HG02623 (cell line): Measurements from ENCODE around the gene CNTNAP3.
"Not testable (repeated sequence)": the region's sequence is repeated elsewhere in the genome, so short reads cannot be mapped to it uniquely, and the experiment has no call there.

Experiments
- ATAC-seq: cut with Tn5 transposase; IDR thresholded peaks from one replicate; pipeline ENCODE4 v1.9.1; 2021; ENCODE audit warnings: moderate library complexity; ENCODE audit not compliant: unreplicated experiment

Gene CNTNAP3

DNA sequence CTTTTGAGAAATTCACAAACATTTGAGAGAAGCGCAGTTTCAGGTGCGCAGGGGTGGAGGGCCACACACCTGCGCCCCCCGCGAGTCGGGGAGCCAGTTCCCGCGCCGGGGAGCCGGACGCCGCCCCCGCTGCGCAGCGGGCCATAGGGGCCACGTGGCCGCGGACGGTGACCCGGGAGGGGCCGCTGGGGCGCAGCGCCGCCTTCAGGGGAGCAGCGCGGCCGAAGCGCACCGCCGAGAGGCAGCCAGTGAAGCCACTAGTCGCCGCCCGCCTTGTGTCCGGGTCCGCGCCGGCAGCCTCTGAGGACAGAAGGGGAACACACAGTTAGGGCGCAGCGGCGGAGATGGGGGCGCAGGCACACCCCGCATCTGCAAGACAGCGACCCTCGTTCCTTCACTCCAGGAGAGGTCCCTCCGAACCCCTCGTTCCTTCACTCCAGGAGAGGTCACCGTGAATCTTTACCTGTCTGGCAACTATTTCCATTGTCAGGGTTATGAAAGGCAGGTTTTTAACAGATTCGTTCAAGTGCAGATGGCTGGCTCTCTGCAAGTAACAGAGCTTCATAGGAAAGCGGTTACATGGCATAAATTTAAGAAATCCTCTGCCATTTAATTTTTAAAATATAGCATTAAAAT is 209.2 kb downstream of the CNTNAP3 start:
- ATAC-seq, result not testable (repeated sequence)

DNA sequence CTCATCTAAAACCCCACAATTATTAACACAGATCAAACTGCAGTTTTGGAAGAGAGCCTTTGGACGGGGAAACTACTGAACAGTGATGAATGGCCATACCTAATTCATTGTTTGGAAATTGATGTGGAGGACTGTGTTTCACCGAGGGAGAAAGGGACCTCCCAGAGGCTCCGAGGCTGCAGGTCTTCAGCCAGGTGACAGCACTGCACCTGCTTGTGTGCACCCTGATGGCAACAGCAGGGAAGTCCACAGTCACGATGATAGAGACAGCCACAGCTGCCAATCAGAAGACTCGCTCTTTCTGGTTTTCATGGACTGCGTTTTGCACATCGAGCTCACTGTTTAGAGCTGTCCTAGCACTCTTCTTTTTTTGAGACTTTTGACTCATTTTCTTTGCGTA is 214.4 kb downstream of the CNTNAP3 start:
- ATAC-seq, result not testable (repeated sequence)

DNA sequence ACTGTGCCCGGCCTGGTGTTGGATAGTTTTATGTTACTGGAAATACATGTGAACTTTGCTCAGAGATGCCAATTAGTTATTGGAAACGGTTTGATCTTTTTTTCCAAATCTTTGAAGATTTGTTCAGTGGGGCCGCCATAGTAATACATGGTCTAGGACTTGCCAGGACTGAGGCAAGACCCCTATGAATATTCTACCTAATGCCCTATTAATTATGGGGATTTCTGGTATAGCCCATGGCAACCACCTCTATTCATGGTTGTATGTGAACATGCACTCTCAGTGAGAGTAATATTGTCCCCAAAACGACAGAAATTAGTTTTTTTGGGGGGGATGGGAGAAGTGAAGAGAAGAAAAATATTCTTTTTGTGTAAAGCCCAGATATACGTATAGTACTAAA is 220.3 kb downstream of the CNTNAP3 start:
- ATAC-seq, result not testable (repeated sequence)

DNA sequence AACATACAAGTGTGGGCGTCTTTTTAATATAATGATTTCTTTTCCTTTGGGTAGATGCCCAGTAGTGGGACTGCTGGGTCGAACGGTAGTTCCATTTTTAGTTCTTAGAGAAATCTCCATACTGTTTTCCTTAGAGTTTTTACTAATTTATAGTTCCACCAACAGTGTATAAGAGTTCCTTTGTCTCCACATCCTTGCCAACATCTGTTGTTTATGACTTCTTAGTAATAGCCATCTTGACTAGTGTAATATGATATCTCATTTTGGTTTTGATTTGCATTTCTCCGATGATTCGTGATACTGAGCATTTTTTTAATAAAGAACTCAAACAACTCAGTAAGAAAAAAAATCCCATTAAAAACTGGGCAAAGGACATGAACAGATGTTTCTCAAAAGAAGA is 225.0 kb downstream of the CNTNAP3 start:
- ATAC-seq, result not testable (repeated sequence)

DNA sequence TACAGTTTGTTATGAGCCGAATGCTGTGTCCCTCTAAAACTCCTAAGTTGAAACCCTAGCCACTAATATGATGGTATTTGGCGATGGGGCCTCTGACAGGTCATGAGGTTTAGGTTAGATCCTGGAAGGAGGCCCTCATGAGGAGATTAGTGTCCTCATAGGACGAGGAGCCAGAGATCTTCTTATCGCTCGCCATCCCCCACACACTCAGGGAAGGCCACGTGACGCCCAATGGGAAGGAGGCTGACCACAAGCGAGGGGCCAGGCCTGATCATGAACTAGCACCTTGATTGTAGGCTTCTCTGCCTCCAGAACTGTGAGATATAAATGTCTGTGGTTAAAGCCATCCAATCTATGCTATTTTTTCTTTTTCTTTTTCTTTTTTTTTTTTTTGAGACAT is 233.5 kb downstream of the CNTNAP3 start:
- ATAC-seq, result not testable (repeated sequence)

DNA sequence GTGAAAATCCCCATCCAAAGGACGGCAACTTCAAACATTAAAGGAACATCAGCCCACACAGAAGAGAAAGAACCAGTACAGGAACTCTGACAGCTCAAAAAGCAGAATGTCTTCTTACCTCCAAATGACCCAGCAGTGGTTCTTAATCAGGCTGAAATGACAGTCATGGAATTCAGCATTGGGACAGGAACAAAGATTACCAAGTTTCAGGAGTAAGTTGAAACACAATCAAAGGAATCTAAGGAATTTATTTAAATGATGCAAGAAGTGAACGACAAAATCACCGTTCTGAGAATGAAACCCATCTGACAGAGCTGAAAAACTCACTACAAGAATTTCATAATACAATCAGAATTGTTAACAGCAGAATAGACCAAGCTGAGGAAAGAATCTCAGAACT is 241.1 kb downstream of the CNTNAP3 start:
- not testable (repeated sequence) for ATAC-seq

DNA sequence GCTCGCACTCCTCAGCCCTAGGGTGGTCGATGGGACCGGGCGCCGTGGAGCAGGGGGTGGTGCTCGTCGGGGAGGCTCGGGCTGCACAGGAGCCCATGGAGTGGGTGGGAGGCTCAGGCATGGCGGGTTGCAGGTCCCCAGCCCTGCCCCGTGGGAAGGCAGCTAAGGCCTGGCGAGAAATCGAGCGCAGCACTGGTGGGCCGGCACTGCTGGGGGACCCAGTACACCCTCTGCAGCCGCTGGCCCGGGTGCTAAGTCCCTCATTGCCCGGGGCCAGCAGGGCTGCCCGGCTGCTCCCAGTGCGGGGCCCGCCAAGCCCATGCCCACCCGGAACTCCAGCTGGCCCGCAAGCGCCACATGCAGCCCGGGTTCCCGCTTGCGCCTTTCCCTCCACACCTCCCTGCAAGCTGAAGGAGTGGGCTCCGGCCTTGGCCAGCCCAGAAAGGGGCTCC is 245.6 kb downstream of the CNTNAP3 start:
- not testable (repeated sequence) for ATAC-seq

DNA sequence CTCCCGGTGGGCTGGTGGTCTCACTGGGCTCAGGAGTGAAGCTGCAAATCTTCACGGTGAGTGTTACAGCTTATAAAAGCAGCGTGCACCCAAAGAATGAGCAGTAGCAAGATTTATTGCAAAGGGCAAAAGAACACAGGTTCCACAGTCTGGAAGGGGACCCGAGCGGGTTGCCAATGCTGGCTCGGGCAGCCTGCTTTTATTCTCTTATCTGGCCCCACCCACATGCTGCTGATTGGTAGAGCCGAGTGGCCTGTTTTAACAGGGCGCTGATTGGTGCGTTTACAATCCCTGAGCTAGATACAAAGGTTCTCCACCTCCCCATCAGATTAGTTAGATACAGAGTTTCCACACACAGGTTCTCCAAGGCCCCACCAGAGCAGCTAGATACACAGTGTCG is 246.2 kb downstream of the CNTNAP3 start:
- ATAC-seq, result not testable (repeated sequence)

DNA sequence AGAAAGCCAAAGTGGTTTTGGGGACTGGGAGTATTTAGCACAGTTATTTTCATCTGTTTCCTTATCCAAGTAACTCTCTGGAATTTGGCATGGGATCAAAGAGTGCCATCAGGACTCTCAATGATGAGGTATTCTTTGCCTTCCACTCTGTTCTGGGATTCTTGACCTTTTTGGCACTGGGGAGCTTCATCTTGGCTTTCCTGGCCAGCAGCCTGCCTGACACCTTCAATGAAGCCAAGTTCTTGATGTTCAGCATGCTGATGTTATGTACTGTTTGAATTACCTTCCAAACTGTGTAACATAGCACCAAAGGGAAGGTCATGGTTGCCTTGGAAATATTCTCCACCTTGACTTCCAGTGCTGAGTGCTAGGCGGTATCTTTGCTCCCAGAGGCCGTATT is 248.8 kb downstream of the CNTNAP3 start:
- ATAC-seq, result not testable (repeated sequence)

DNA sequence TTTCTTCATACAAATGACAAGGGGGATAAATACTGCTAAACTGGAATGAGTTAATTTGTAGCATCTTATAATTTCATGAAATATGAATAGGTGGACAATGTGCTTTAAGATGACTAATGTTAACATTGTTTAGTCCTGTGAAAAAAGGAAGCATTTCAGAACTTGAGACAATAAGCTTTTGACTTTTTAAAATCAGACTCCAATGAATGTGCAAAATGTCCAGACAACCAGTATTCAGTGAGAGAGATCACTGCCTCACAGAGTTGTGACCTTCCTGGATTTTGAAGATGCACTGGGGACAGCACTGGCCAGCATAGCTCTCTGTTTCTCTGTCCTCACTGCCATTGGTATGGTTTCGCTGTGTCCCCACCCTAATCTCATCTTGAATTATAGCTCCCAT is 249.7 kb downstream of the CNTNAP3 start:
- not testable (repeated sequence) for ATAC-seq

DNA sequence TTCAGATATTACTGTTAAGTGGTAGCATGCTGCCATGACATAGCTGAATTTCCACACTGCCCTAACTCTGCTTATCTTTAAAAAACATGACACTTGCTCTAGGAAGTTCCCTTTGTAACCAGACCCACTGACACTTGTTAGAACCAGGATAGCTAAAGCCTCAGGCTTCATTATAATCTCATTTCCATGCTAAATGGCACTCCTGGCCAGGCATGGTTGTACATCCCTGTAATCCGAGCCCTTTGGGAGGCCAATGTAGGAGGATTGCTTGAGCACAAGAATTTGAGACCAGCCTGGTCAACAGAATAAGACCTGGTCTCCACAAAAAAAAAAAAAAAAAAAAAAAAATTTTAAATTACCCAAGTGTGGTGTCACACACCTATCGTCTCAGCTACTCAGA is 254.1 kb downstream of the CNTNAP3 start:
- not testable (repeated sequence) for ATAC-seq

DNA sequence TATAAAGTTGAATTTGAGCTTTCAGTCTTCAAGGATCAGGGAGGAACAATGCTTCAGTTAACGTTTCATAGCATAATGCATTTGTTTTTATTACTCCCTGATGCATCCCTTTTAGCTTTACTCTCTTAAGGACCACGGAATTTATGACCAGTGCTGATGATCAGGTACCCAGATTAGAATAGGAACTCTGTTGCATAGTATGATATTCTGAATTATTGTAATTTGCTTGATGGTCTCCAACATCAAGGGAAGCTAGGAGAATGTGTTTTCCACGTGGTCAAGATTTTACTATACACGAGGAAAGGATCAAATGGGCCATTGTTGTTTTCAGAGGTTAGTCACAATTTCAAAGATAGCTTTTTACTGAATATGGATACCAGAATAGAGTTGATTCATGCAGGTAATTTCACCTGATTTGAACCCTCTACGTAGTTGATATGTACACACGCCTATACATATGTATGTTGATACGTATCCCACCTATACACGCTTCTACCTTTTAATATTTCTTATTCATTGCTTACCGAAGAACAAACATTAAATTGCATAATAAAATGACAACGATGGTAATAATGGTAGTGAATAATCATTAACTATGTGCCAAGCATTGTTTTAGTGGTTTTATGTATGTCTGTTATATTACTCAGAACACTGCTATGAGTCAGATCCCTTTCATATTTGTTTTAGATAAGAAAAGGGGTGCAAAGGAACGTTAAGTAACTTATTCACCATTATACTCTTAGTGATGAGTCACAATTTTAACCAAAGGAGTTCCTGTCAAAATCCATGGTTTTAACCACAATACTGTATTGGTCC is 257.6 kb downstream of the CNTNAP3 start:
- ATAC-seq, result not testable (repeated sequence)

DNA sequence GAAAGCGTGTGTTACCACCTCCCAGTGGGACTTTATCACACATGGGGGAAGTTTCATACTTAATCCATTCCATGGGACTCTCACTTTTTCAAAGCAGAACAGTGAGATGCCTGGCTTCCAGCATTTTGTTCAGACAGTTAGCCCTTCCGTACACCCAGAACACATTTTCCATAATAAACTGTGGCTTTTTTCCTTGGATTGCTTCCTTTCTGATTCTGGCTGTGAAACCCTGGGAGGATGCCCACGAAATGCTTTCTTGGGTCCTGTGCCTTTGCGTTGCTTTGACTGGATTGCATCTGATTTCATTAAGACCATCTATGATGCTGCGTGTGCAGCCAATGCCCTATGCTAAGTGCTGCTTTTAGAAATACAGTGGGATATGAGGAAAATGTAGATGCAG is 259.1 kb downstream of the CNTNAP3 start:
- ATAC-seq, result not testable (repeated sequence)

DNA sequence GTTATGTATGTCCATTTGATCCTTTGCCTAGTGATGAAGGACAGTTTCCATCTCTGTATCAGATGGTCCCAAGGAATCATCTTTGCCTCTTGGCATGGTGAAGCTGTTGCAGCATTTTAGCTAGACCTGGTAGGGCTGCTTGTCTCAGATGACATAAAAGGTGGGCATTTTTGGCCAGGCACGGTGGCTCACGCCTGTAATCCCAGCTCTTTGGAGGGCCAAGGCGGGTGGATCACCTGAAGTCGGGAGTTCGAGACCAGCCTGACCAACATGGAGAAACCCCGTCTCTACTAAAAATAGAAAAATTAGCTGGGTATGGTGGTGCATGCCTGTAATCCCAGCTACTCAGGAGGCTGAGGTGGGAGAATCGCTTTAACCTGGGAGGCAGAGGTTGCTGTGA is 259.8 kb downstream of the CNTNAP3 start:
- not testable (repeated sequence) for ATAC-seq

DNA sequence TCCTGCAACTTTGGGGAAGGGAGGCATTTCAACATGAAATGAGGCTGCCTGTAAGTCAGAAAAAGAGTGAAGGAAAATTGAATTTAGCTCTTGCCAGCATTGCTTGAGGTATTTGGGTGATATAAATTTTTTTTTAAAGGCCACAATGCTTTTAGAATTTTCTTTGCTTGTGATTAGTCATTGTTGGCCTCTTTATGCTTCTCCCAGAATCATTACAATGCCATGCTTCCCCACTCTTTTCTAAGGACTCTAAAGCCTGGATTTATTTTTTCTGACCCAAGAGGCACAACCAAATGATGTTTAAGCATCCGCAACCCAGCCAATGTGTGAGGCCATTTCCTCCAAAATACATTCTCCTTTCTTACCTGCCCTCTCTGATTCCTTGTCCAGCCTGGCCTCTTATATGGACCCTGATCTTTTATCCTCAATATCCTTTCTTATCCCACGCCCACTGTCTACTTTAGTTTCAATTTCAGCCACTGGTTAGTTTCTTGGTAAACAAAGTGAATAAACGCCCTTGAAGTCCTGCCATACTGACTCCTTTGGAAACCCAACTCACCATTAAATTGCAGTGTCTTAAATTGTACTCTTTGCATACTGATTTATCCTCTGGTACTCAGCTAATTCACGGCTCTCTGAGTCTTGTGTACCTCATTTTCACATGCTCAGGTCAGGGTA is 261.9 kb downstream of the CNTNAP3 start:
- not testable (repeated sequence) for ATAC-seq
